ENCODE results near the gene TSLP. TPM values are rescaled to one million over a fixed set of nuclear protein-coding genes. Genes with fewer than 3 reads are reported as not detected.

Gene TSLP
- total RNA-seq, 2 experiments from 2014 or later, result 0.58 to 0.99 TPM

GRCh38 chr5:111072949-111073682 lies 1.6 kb downstream of the TSLP start:
- POLR2A ChIA-PET, result interaction anchor here (0.9 kb wide), 1 partner anchor 19 kb away, joined by 4 read pairs; the partner anchor contains the start of gene WDR36
- Mint-ChIP-seq H3K4me1 (peaks cover 26% of the 10 kb centered on the region), H3K36me3 (peaks cover 3% of the 10 kb centered on the region), H3K27ac (peak overlapping the region; percentile 40), H3K27me3 (peaks cover 59% of the 10 kb centered on the region), H3K4me3 (peak overlapping the region; percentile 99), H3K9me3 (no peaks in the 10 kb centered on the region)
- ATAC-seq (ENCODE audit: low read depth) (peak; percentile 94), DNase-seq (peak; percentile 70)

GRCh38 chr5:111074244-111074643 lies 2.7 kb downstream of the TSLP start:
- H3K36me3 Mint-ChIP-seq, result peaks cover 3% of the 10 kb centered on the region

GRCh38 chr5:111075520-111075919 lies 4.0 kb downstream of the TSLP start:
- Mint-ChIP-seq H3K9me3 (no peaks in the 10 kb centered on the region), H3K27me3 (peaks cover 40% of the 10 kb centered on the region), H3K4me1 (peaks cover 25% of the 10 kb centered on the region), H3K4me3 (no peak overlapping the region), H3K27ac (no peak overlapping the region), H3K36me3 (peaks cover 3% of the 10 kb centered on the region)
- POLR2A ChIA-PET, result no interaction called here
- ATAC-seq (ENCODE audit: low read depth) (no peak), DNase-seq (no peak)

More at GRCh38 chr5:111074244-111074643, 2.7 kb downstream of the TSLP start:
- no peak overlapping the region for H3K27ac Mint-ChIP-seq
- H3K27me3 Mint-ChIP-seq, result peaks cover 48% of the 10 kb centered on the region
- DNase-seq (no peak), ATAC-seq (ENCODE audit: low read depth) (no peak)
- POLR2A ChIA-PET, result interaction anchor here (0.9 kb wide), 1 partner anchor 18 kb away, joined by 4 read pairs; the partner anchor contains the start of gene WDR36
- peak overlapping the region; percentile 99 for H3K4me3 Mint-ChIP-seq
- H3K9me3 Mint-ChIP-seq, result no peaks in the 10 kb centered on the region
- peaks cover 26% of the 10 kb centered on the region for H3K4me1 Mint-ChIP-seq

- H3K9me3 Mint-ChIP-seq, result no peaks in the 10 kb centered on the region
- peaks cover 21% of the 10 kb centered on the region for H3K4me1 Mint-ChIP-seq
- no peak overlapping the region for H3K4me3 Mint-ChIP-seq
- DNase-seq, result no peak
- peaks cover 3% of the 10 kb centered on the region for H3K36me3 Mint-ChIP-seq
- no peak for ATAC-seq (ENCODE audit: low read depth)
- no peak overlapping the region for H3K27ac Mint-ChIP-seq
- H3K27me3 Mint-ChIP-seq, result peaks cover 39% of the 10 kb centered on the region
- POLR2A ChIA-PET, result no interaction called here
These were observed 4.6 kb downstream of the TSLP start for GRCh38 chr5:111076091-111076490.

- no peak for DNase-seq
- POLR2A ChIA-PET, result no interaction called here
- Mint-ChIP-seq H3K9me3 (peaks cover under 1% of the 10 kb centered on the region), H3K4me1 (peaks cover 14% of the 10 kb centered on the region), H3K4me3 (no peak overlapping the region), H3K27ac (no peak overlapping the region), H3K36me3 (peaks cover 3% of the 10 kb centered on the region), H3K27me3 (peaks cover 28% of the 10 kb centered on the region)
- no peak for ATAC-seq (ENCODE audit: low read depth)
These were observed 6.2 kb downstream of the TSLP start for GRCh38 chr5:111077678-111078077.

GRCh38 chr5:111079846-111080245 lies 8.3 kb downstream of the TSLP start:
- POLR2A ChIA-PET, result no interaction called here
- H3K36me3 Mint-ChIP-seq, result peaks cover 1% of the 10 kb centered on the region
- H3K9me3 Mint-ChIP-seq, result peaks cover 2% of the 10 kb centered on the region
- ATAC-seq (ENCODE audit: low read depth) (no peak), DNase-seq (no peak)
- H3K4me3 Mint-ChIP-seq, result no peak overlapping the region
- no peak overlapping the region for H3K27ac Mint-ChIP-seq
- peaks cover 34% of the 10 kb centered on the region for H3K27me3 Mint-ChIP-seq
- peaks cover 1% of the 10 kb centered on the region for H3K4me1 Mint-ChIP-seq

- H3K4me1 Mint-ChIP-seq, result no peaks in the 10 kb centered on the region
- ATAC-seq (ENCODE audit: low read depth) (no peak), DNase-seq (no peak)
- H3K4me3 Mint-ChIP-seq, result no peak overlapping the region
- peaks cover 2% of the 10 kb centered on the region for H3K9me3 Mint-ChIP-seq
- H3K27me3 Mint-ChIP-seq, result peaks cover 29% of the 10 kb centered on the region
- H3K27ac Mint-ChIP-seq, result no peak overlapping the region
- POLR2A ChIA-PET, result no interaction called here
- H3K36me3 Mint-ChIP-seq, result peaks cover 1% of the 10 kb centered on the region
These were observed 11.8 kb downstream of the TSLP start for GRCh38 chr5:111083323-111083722.

- H3K27me3 Mint-ChIP-seq, result peaks cover 2% of the 10 kb centered on the region
- POLR2A ChIA-PET, result interaction anchor here (0.8 to 1.4 kb wide), 3 partner anchors 13 to 353 kb away, joined by 3 to 7 read pairs (median 4); partner anchors contain the start of gene SLC25A46
- DNase-seq (peak; percentile 89), ATAC-seq (ENCODE audit: low read depth) (peak; percentile 92)
- H3K4me3 Mint-ChIP-seq, result peak within 1 kb of the TSS; percentile 90
- H3K9me3 Mint-ChIP-seq, result peaks cover 2% of the 10 kb centered on the region
- peak within 1 kb of the TSS; percentile 89 for H3K27ac Mint-ChIP-seq
- H3K36me3 Mint-ChIP-seq, result peaks cover 3% of the 10 kb centered on the region
- H3K4me1 Mint-ChIP-seq, result peaks cover 22% of the 10 kb centered on the region
These were observed 20.7 kb downstream of the TSLP start, which contains the start of gene WDR36 for GRCh38 chr5:111092062-111092853. WDR36 (plus strand) TSS chr5:111092348; CDS start chr5:111092457, 109 bp downstream.

GRCh38 chr5:111095982-111096381 lies 24.5 kb downstream of the TSLP start:
- Mint-ChIP-seq H3K9me3 (peaks cover 2% of the 10 kb centered on the region), H3K4me1 (peaks cover 28% of the 10 kb centered on the region), H3K4me3 (no peak overlapping the region), H3K27me3 (no peaks in the 10 kb centered on the region), H3K36me3 (peaks cover 8% of the 10 kb centered on the region), H3K27ac (no peak overlapping the region)
- ATAC-seq (ENCODE audit: low read depth) (no peak), DNase-seq (no peak)
- POLR2A ChIA-PET, result no interaction called here

- no peak overlapping the region for H3K27ac Mint-ChIP-seq
- DNase-seq (no peak), ATAC-seq (ENCODE audit: low read depth) (no peak)
- H3K9me3 Mint-ChIP-seq, result no peaks in the 10 kb centered on the region
- no peak overlapping the region for H3K4me3 Mint-ChIP-seq
- H3K4me1 Mint-ChIP-seq, result peaks cover 14% of the 10 kb centered on the region
- H3K36me3 Mint-ChIP-seq, result peaks cover 9% of the 10 kb centered on the region
- no peaks in the 10 kb centered on the region for H3K27me3 Mint-ChIP-seq
- POLR2A ChIA-PET, result no interaction called here
These were observed 27.7 kb downstream of the TSLP start for GRCh38 chr5:111099058-111099778.

- H3K27ac Mint-ChIP-seq, result no peak overlapping the region
These were observed 34.9 kb downstream of the TSLP start for GRCh38 chr5:111106320-111106948.

GRCh38 chr5:111107371-111107770 lies 35.9 kb downstream of the TSLP start:
- DNase-seq (no peak), ATAC-seq (ENCODE audit: low read depth) (no peak)
- peaks cover 25% of the 10 kb centered on the region for H3K36me3 Mint-ChIP-seq
- no peak overlapping the region for H3K4me3 Mint-ChIP-seq
- no peaks in the 10 kb centered on the region for H3K9me3 Mint-ChIP-seq
- no peak overlapping the region for H3K27ac Mint-ChIP-seq
- POLR2A ChIA-PET, result no interaction called here
- H3K4me1 Mint-ChIP-seq, result peaks cover 8% of the 10 kb centered on the region
- no peaks in the 10 kb centered on the region for H3K27me3 Mint-ChIP-seq

More at GRCh38 chr5:111106320-111106948, 34.9 kb downstream of the TSLP start:
- Mint-ChIP-seq H3K36me3 (peaks cover 20% of the 10 kb centered on the region), H3K4me1 (peaks cover 6% of the 10 kb centered on the region), H3K4me3 (no peak overlapping the region), H3K9me3 (no peaks in the 10 kb centered on the region), H3K27me3 (no peaks in the 10 kb centered on the region)
- DNase-seq (no peak), ATAC-seq (ENCODE audit: low read depth) (no peak)
- POLR2A ChIA-PET, result no interaction called here

GRCh38 chr5:111111956-111112355 lies 40.4 kb downstream of the TSLP start:
- Mint-ChIP-seq H3K4me3 (no peak overlapping the region), H3K36me3 (peaks cover 17% of the 10 kb centered on the region), H3K4me1 (peaks cover 7% of the 10 kb centered on the region), H3K9me3 (no peaks in the 10 kb centered on the region), H3K27ac (no peak overlapping the region), H3K27me3 (no peaks in the 10 kb centered on the region)
- POLR2A ChIA-PET, result no interaction called here
- ATAC-seq (ENCODE audit: low read depth) (no peak), DNase-seq (no peak)
